ENCODE data around the gene WWTR1.

- TF ChIP-seq POLR2A (IDR thresholded peaks at IDR 0.05; ENCODE audit: low read depth, low read length) = no peak
- TF ChIP-seq SPI1 (IDR thresholded peaks at IDR 0.05; ENCODE audit: low read depth, low read length) = no peak
- no peak for TF ChIP-seq TAF1 (IDR thresholded peaks at IDR 0.05; ENCODE audit: low read depth, low read length)
- TF ChIP-seq POLR2AphosphoS5 (IDR thresholded peaks at IDR 0.05; ENCODE audit: low read depth, low read length) = no peak
- no peak for TF ChIP-seq PAX5 (IDR thresholded peaks at IDR 0.05; ENCODE audit: insufficient read depth, low read length, severe bottlenecking)
- TF ChIP-seq POU2F2 (IDR thresholded peaks at IDR 0.05; ENCODE audit: low read depth, low read length) = no peak
Observed at GRCh38 chr3:149626671-149627070, 31.2 kb downstream of the WWTR1 start.

Data from GM12891 (cell line).